AML-193 (cell line): Measurements from ENCODE around the gene XRCC2.

Experiments used
- DNase-seq, 2 experiments: peaks; one replicate each; lab custom pipeline; 2025; lab: John Stamatoyannopoulos, UW

The XRCC2 gene

DNA sequence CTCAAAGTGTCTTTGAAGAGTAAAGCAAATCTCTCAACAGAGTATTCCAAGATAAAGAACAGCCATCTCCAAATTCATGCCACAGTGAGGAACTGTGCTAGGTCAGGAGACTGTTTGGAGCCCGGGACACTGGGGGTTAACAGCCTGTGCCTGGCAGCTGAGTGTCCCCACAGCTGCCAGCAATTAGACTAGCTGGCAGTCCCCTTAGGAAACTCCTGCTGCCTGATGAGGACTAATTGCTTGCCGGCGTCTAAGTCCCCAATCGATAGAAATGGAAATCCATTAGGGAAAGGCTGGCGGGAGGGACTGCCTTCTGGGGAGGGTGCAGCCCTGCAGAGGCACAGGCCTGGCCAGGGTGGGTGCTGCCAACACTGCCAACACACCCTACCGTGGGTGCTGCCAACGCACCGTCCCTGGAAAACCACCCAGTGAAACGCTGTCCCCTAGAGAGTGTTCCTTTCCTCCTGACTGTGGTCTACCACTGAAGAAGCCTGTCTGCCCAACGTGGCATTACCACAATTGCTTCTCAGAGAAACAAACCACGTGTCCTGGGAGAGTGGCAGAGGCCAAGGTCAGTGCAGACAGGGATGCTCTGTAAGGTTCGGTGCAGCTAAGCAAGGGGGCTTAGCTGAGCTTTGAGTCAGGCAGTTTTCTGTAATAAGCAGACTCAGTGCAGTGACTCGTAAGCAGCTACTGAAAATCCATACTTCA lies 60.8 kb downstream of the XRCC2 start:
- DNase-seq = no peak

DNA sequence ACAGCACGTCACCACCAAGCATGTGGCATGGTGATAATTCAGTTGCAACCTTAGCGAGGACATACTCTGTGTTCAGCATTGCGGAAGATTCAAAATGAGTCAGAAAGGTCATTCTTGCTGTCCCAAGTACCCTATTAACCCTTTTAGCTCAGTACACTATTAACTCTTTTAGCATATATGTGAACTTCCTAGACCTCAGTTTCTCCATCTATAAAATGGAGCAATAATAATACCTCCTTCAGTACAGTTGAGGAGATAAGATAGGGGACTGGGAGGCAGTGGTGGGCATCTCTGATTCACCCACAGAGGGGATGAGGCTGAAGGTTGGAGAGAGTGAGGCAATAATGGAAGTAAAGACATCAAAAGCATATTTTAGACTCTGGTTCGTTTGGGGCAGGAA lies 67.3 kb downstream of the XRCC2 start:
- no peak for DNase-seq

DNA sequence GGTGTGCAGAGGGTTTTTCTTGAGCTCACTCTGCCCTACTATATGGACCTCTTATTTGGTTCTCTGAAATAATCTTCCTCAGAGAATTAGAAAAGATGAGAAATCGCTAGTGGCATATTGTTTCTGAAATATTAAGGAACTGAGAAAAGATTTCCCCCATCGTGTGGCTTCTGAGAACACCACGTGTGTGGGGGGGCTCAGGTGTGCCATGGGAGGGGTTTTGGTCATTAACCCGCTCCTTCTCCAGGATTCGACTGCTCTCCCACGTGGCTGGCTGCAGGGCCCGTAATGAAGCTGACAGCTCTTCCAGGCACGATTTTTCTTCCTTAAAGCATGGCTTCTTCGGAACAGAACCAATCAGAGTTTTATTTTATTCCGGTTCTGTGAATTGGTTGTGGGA lies 67.7 kb downstream of the XRCC2 start:
- no peak for DNase-seq

DNA sequence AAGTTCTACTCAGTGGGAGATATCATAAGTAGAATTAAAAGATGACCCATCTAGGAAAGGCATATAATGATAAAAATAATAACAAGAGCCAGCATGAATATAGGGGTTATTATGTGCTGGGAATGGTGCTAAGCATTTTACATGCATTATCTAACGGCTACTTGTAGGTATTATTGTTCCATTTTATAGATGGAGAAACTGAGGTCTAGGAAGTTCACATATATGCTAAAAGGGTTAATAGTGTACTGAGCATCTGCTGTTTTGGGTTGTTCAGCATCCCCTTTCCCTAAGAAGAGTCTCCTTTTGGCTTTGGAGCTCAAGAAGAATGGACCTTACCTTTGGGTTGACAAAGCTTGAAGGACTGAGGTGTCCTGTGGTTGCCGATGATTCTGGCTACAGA lies 68.9 kb downstream of the XRCC2 start:
- DNase-seq = no peak

DNA sequence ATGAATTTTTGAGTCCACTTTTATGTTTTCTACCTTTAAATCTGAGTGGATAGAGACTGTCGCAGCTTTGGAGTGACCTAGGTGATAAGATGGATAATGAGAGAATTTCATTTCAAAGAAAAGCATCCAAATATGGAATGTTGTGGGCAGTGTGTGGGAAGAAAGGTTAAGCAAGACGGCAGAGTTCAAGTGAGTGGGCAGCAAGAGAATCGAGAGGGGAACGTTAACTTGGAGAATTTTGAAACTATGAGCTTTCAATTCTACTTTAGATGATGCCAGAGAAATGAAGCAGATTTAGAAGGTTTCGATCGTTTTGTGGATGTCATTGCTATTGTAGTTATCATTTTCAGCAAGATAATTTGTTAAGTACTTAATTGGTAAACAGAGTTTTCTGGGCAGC lies 73.0 kb downstream of the XRCC2 start:
- no peak for DNase-seq

DNA sequence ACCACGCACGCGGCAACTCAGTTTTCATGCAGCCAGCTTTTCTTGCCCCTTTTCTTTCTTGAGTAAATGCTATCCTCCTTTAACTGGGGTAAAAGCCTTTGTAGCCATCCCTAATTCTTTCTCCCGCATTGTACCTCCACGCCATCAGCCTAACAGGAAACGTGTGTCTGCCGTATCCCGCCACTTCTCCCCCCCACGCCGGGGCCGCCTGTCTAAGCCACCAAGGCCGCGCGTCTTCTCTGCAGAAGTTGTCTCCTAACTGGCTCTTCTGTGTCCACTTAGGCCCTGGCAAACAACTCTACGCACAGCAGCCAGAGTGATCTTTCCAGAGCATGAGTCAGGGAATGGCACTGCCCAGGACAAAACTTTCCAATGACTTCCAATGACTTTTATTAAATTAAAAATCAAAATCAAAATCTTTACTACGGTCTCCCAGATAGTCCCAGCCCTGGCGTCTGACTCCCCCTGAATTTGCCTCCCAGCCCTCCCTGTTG lies 74.6 kb downstream of the XRCC2 start:
- DNase-seq = no peak

DNA sequence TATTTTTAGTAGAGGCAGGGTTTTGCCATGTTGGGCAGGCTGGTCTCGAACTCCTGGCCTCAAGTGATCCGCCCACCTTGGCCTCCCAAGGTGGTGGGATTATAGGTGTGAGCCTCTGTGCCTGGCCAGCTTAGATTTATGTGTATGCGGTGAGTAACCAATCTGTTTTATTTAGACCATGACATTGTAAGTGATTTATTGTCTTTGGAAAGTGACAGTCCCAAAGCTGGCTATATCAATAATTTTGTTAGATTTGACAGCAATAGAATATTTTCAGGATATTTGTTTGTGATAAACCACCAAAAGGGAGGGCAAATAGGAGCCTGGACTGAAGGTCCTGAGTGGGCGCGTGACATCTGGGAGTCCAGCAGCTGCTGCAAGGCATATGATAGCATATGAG lies 75.7 kb downstream of the XRCC2 start:
- no peak for DNase-seq

DNA sequence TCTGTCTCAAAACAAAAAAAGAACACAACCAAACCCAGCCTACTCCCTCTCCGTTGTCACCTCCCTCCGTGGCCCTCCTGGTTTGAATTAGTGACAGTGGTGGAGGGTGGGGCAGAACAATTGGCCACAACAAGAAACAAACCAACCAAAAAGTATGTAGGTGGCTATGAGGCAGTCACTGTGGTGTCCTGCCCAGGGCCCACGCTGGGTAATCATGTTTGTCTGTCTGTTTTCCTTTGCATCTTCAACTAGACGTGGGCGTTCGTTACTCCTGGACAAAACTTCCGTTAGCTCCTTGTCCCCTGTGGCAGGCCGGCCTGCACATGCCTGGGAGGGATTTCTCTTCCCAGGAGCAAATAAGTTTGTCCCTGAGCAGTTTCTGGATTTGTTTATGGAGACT lies 78.4 kb downstream of the XRCC2 start:
- no peak for DNase-seq

DNA sequence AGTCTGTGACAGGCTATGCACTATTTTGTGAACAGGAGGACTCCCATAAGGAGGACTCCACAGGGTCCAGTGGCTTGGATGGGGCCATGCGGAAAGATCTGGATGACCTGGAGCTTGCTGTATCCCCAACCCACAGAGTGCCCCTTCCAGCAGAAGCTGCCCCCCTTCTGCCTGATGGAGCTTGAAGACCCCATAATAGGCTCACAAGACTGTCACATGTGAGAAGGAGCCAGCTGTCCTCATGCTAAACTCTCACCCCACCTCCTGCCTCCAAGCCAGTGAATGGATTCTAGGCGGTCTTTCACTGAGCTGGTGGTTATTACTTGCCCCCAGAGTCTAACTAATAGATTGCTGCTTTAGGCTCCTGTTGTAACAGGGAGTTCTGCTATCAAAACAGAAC lies 79.1 kb downstream of the XRCC2 start:
- DNase-seq = no peak
